ENCODE measurements around the gene PITHD1.

GRCh38 chr1:23779826-23780371 lies 1.7 kb downstream of the PITHD1 start:
- TF ChIP-seq POLR2A (IDR thresholded peaks at IDR 0.05) = no peak
- TF ChIP-seq CTCF (IDR thresholded peaks at IDR 0.05) = no peak
